HCT116 (cell line): ENCODE results near the gene INCA1. TPM values are rescaled to one million over a fixed set of nuclear protein-coding genes. Genes with fewer than 3 reads are reported as not detected.

Experiments
- ATAC-seq: fragments of 200-7000 bp; cut with Tn5 transposase; 2 replicates; pipeline ENCODE4 v1.9.1; 2020; ENCODE audit warnings: mild to moderate bottlenecking, moderate library complexity
- BruUV-seq: library from RNA; stranded (reverse); fragments of 400-500 nt; replicated peaks from 2 replicates; lab custom pipeline; 2021; lab: Mats Ljungman, UMichigan
- CTCF ChIA-PET: fragments of 300-600 bp; sonication (Branson Sonifier 250); formaldehyde crosslinking; loops from one replicate; lab custom pipeline; 2021; ENCODE audit warnings: antibody characterized with exemption; lab: Charles Lee
- POLR2A ChIA-PET: fragments of 300-600, 350-600 bp; sonication (Branson Sonifier 250); formaldehyde crosslinking; loops from one replicate; lab custom pipeline; 2021; ENCODE audit warnings: antibody characterized with exemption; lab: Charles Lee
- RAD21 ChIA-PET, 2 experiments: fragments of 300-600 bp; sonication (Branson Sonifier 250); formaldehyde crosslinking; loops; one replicate each; lab custom pipeline; 2023; ENCODE audit warnings: low total read pairs in 2 of 2; ENCODE audit not compliant: uncharacterized antibody in 2 of 2, unreplicated experiment in 2 of 2, low non-redundant PET in 1 of 2; lab: Charles Lee
- DNase-seq: peaks from one replicate; pipeline ENCODE4 v3.0.0-alpha.2; 2010; ENCODE audit warnings: low read depth, low spot score
- H2AFZ ChIP-seq: fragments of 200-600 bp; shearing (Covaris generic), sonication (generic); 2 replicates; pipeline ENCODE4 v1.6.1; 2017; ENCODE audit warnings: low read depth, mixed run types, mixed read lengths, antibody characterized with exemption, low read length; ENCODE audit not compliant: poor library complexity, severe bottlenecking
- H3K27ac ChIP-seq: 2 replicates; pipeline ENCODE4 v1.5.1; 2012; ENCODE audit warnings: low read depth, low read length
- H3K27me3 ChIP-seq: fragments of 200-600 bp; sonication (generic); 2 replicates; pipeline ENCODE4 v1.6.1; 2016; ENCODE audit warnings: mixed run types, low read length, mixed read lengths; ENCODE audit not compliant: insufficient read depth
- H3K36me3 ChIP-seq, 2 experiments: fragments of 200-500 bp in 1 of 2; fragments of 200-600 bp in 1 of 2; sonication (Bioruptor generic) in 1 of 2; sonication (generic) in 1 of 2; 2 replicates each; pipeline versions ENCODE4 v1.5.1 to v1.6.1; 2014 to 2016; ENCODE audit warnings: low read length in 2 of 2, inconsistent platforms in 1 of 2, mixed read lengths in 1 of 2, mixed run types in 1 of 2; ENCODE audit not compliant: insufficient read depth in 2 of 2, control insufficient read depth in 1 of 2
- H3K4me1 ChIP-seq, 2 experiments: fragments of 200-600 bp in 1 of 2; sonication (generic) in 1 of 2; 2 replicates each; pipeline versions ENCODE4 v1.5.1 to v1.6.1; 2012 to 2017; ENCODE audit warnings: low read length in 2 of 2, inconsistent platforms in 1 of 2, mild to moderate bottlenecking in 1 of 2, mixed read lengths in 1 of 2, mixed run types in 1 of 2, moderate library complexity in 1 of 2; ENCODE audit not compliant: insufficient read depth in 2 of 2, control insufficient read depth in 1 of 2
- H3K4me2 ChIP-seq: fragments of 200-600 bp; sonication (generic); 2 replicates; pipeline ENCODE4 v1.6.1; 2017; ENCODE audit warnings: mixed run types, low read length, mixed read lengths
- H3K4me3 ChIP-seq, 2 experiments: fragments of 200-600 bp in 1 of 2; sonication (generic) in 1 of 2; replicated peaks in 1 of 2; 2 replicates each; pipeline ENCODE4 v1.5.1; 2011 to 2016; ENCODE audit warnings: low read length in 2 of 2, control low read depth in 1 of 2, low read depth in 1 of 2, mild to moderate bottlenecking in 1 of 2, mixed read lengths in 1 of 2, mixed run types in 1 of 2
- H3K79me2 ChIP-seq: fragments of 200-600 bp; sonication (generic); 2 replicates; pipeline ENCODE4 v1.6.1; 2017; ENCODE audit warnings: mild to moderate bottlenecking, mixed run types, low read length, moderate library complexity, mixed read lengths; ENCODE audit not compliant: insufficient read depth
- H3K9ac ChIP-seq: fragments of 200-600 bp; sonication (generic); 2 replicates; pipeline ENCODE4 v1.6.1; 2016; ENCODE audit warnings: low read length, mixed read lengths
- H3K9me2 ChIP-seq: fragments of 200-600 bp; sonication (generic), shearing (Covaris generic); 2 replicates; pipeline ENCODE4 v1.6.1; 2017; ENCODE audit warnings: mixed run types, mild to moderate bottlenecking, moderate library complexity; ENCODE audit not compliant: insufficient read depth
- H3K9me3 ChIP-seq, 2 experiments: fragments of 200-500 bp in 1 of 2; fragments of 200-600 bp in 1 of 2; sonication (Bioruptor generic) in 1 of 2; sonication (generic) in 1 of 2; 2 replicates each; pipeline ENCODE4 v1.6.1; 2014 to 2017; ENCODE audit warnings: low read length in 2 of 2, mixed read lengths in 2 of 2, inconsistent platforms in 1 of 2, low read depth in 1 of 2, mild to moderate bottlenecking in 1 of 2, mixed run types in 1 of 2, moderate library complexity in 1 of 2; ENCODE audit not compliant: control insufficient read depth in 1 of 2, insufficient read depth in 1 of 2
- H4K20me1 ChIP-seq: fragments of 200-600 bp; sonication (generic), shearing (Covaris generic); 2 replicates; pipeline ENCODE4 v1.6.1; 2017; ENCODE audit warnings: mixed run types, mild to moderate bottlenecking, moderate library complexity; ENCODE audit not compliant: insufficient read depth
- CBX3 ChIP-seq: IDR thresholded peaks from 2 replicates; pipeline ENCODE4 v1.6.1; 2012; ENCODE audit warnings: low read depth
- ELF1 ChIP-seq: IDR thresholded peaks from 2 replicates; pipeline ENCODE4 v1.6.1; 2012; ENCODE audit warnings: low read depth, borderline replicate concordance
- EZH2phosphoT487 ChIP-seq: fragments of 200-600 bp; IDR thresholded peaks from 2 replicates; pipeline ENCODE4 v1.6.1; 2018; ENCODE audit warnings: antibody characterized with exemption, borderline replicate concordance
- FOSL1 ChIP-seq: IDR thresholded peaks from 2 replicates; pipeline ENCODE4 v1.6.1; 2012; ENCODE audit warnings: low read depth
- JUND ChIP-seq: IDR thresholded peaks from 2 replicates; pipeline ENCODE4 v1.6.1; 2012
- POLR2A ChIP-seq: IDR thresholded peaks from 2 replicates; pipeline ENCODE4 v1.7.0; 2011; ENCODE audit warnings: borderline replicate concordance; ENCODE audit not compliant: insufficient read depth, insufficient read length; ENCODE audit errors: extremely low read depth
- POLR2AphosphoS5 ChIP-seq: IDR thresholded peaks from 2 replicates; pipeline ENCODE4 v1.6.1; 2011; ENCODE audit warnings: mild to moderate bottlenecking, low read depth, low read length, moderate library complexity
- RAD21 ChIP-seq: IDR thresholded peaks from 2 replicates; pipeline ENCODE4 v1.6.1; 2012; ENCODE audit warnings: low read depth, mild to moderate bottlenecking
- SIN3A ChIP-seq: IDR thresholded peaks from 2 replicates; pipeline ENCODE4 v1.6.1; 2012; ENCODE audit warnings: low read depth
- SP1 ChIP-seq: IDR thresholded peaks from 2 replicates; pipeline ENCODE4 v1.6.1; 2012; ENCODE audit warnings: low read depth
- SRF ChIP-seq: IDR thresholded peaks from 2 replicates; pipeline ENCODE4 v1.6.1; 2012; ENCODE audit warnings: low read depth
- TCF7L2 ChIP-seq: IDR thresholded peaks from 2 replicates; pipeline ENCODE4 v1.7.0; 2011; ENCODE audit warnings: borderline replicate concordance, inconsistent platforms; ENCODE audit not compliant: insufficient read depth, insufficient read length; ENCODE audit errors: extremely low read depth
- YY1 ChIP-seq: IDR thresholded peaks from 2 replicates; pipeline ENCODE4 v1.6.1; 2011; ENCODE audit warnings: low read length, low read depth, moderate library complexity, mild to moderate bottlenecking; ENCODE audit not compliant: insufficient replicate concordance; ENCODE audit errors: extremely low read depth
- ZFX ChIP-seq: fragments of 450-650 bp; IDR thresholded peaks from 2 replicates; pipeline ENCODE4 v1.6.1; 2017
- ZNF274 ChIP-seq: fragments of 200-500 bp; sonication (Bioruptor generic); IDR thresholded peaks from 2 replicates; pipeline ENCODE4 v1.6.1; 2014; ENCODE audit warnings: mild to moderate bottlenecking, low read depth, low read length, inconsistent platforms
- intact Hi-C: fragments of 100-400 bp; cut with micrococcal nuclease; formaldehyde crosslinking; loops from 2 replicates; pipeline ENCODE4 v1.10.0; 2022
- total RNA-seq: library from RNA; stranded (reverse); gene quantifications from one replicate; pipeline ENCODE4 v1.2.1, GENCODE V29; 2021; ENCODE audit not compliant: unreplicated experiment
- TF ChIP-seq, protein P1 (sequence below), 3 experiments: fragments of 200-600 bp in 1 of 3; sonication (generic) in 1 of 3; IDR thresholded peaks in 2 of 3; conservative IDR thresholded peaks in 1 of 3; 2 replicates each; pipeline ENCODE4 v1.5.1; 2012 to 2017; ENCODE audit warnings: low read depth in 2 of 3, low read length in 2 of 3, antibody characterized with exemption in 1 of 3, borderline replicate concordance in 1 of 3, control low read depth in 1 of 3, mild to moderate bottlenecking in 1 of 3, mixed read lengths in 1 of 3, mixed run types in 1 of 3, moderate library complexity in 1 of 3; ENCODE audit not compliant: insufficient read depth in 1 of 3
- TF ChIP-seq, protein P2 (sequence below): IDR thresholded peaks from 2 replicates; pipeline ENCODE4 v1.6.1; 2012
- TF ChIP-seq, protein P3 (sequence below): IDR thresholded peaks from 2 replicates; pipeline ENCODE4 v1.6.1; 2012; ENCODE audit warnings: low read depth
- TF ChIP-seq, protein P4 (sequence below): IDR thresholded peaks from 2 replicates; pipeline ENCODE4 v1.6.1; 2011; ENCODE audit warnings: mild to moderate bottlenecking, low read length, moderate library complexity; ENCODE audit not compliant: insufficient replicate concordance; ENCODE audit errors: extremely low read depth
- TF ChIP-seq, protein P5 (sequence below): IDR thresholded peaks from 2 replicates; pipeline ENCODE4 v1.6.1; 2012

Gene INCA1
- total RNA-seq, 1 experiment from 2014 or later, result 0.74 TPM

- ChIA-PET CTCF (no interaction called here), POLR2A (interaction anchor here (0.8 to 5.0 kb wide), 5 partner anchors 15 to 29 kb away, joined by 3 to 45 read pairs (median 7); partner anchors contain the start of genes CAMTA2, ENO3, PFN1 and RNF167), RAD21 (interaction anchor here in 1 of 2 experiments (0.5 kb wide), 1 partner anchor 14 kb away, joined by 6 read pairs; no protein-coding TSS in a partner anchor)
- Histone ChIP-seq H3K9me2 (no peaks in the 10 kb centered on the region), H3K9me3 (no peaks in the 10 kb centered on the region), H3K27me3 (no peaks in the 10 kb centered on the region), H4K20me1 (no peaks in the 10 kb centered on the region), H3K4me2 (peak overlapping the region; percentile 84), H3K27ac (peak overlapping the region; percentile 90), H3K36me3 (peaks cover 4 to 18% of the 10 kb centered on the region in 2 experiments; a peak in 3 of 4 replicates), H3K79me2 (peaks cover 13% of the 10 kb centered on the region; the same call in 1 of the 2 replicates), H3K4me3 (peak overlapping the region; percentile 1 to 70; a peak in 3 of 4 replicates), H3K4me1 (peaks cover 19 to 33% of the 10 kb centered on the region in 2 experiments), H3K9ac (peak overlapping the region; percentile 80), H2AFZ (no peak overlapping the region)
- DNase-seq (no peak), ATAC-seq (no peak)
- no TSS peak for BruUV-seq
- intact Hi-C loops, result no loop called here
- no peak for TF ChIP-seq ELF1
- TF ChIP-seq FOSL1, result peak; percentile 78
- TF ChIP-seq ZNF274, result no peak
- no peak for TF ChIP-seq EZH2phosphoT487
- peak; percentile 70 for TF ChIP-seq POLR2AphosphoS5
- TF ChIP-seq, protein P1, sequence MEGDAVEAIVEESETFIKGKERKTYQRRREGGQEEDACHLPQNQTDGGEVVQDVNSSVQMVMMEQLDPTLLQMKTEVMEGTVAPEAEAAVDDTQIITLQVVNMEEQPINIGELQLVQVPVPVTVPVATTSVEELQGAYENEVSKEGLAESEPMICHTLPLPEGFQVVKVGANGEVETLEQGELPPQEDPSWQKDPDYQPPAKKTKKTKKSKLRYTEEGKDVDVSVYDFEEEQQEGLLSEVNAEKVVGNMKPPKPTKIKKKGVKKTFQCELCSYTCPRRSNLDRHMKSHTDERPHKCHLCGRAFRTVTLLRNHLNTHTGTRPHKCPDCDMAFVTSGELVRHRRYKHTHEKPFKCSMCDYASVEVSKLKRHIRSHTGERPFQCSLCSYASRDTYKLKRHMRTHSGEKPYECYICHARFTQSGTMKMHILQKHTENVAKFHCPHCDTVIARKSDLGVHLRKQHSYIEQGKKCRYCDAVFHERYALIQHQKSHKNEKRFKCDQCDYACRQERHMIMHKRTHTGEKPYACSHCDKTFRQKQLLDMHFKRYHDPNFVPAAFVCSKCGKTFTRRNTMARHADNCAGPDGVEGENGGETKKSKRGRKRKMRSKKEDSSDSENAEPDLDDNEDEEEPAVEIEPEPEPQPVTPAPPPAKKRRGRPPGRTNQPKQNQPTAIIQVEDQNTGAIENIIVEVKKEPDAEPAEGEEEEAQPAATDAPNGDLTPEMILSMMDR (IDR thresholded peaks at IDR 0.05 in 2 of 3, conservative IDR thresholded peaks at IDR 0.05 in 1 of 3; ENCODE audit: borderline replicate concordance in 1 of 3, insufficient read depth in 1 of 3, low read depth in 2 of 3, low read length in 2 of 3), result no peak
- no peak for TF ChIP-seq POLR2A
- TF ChIP-seq SP1, result peak; percentile 78
- no peak for TF ChIP-seq SRF
- TF ChIP-seq CBX3, result no peak
- TF ChIP-seq SIN3A, result no peak
- TF ChIP-seq, protein P2, sequence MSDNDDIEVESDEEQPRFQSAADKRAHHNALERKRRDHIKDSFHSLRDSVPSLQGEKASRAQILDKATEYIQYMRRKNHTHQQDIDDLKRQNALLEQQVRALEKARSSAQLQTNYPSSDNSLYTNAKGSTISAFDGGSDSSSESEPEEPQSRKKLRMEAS, result no peak; the same call in none of the 2 replicates
- TF ChIP-seq TCF7L2, result no peak
- TF ChIP-seq, protein P3, sequence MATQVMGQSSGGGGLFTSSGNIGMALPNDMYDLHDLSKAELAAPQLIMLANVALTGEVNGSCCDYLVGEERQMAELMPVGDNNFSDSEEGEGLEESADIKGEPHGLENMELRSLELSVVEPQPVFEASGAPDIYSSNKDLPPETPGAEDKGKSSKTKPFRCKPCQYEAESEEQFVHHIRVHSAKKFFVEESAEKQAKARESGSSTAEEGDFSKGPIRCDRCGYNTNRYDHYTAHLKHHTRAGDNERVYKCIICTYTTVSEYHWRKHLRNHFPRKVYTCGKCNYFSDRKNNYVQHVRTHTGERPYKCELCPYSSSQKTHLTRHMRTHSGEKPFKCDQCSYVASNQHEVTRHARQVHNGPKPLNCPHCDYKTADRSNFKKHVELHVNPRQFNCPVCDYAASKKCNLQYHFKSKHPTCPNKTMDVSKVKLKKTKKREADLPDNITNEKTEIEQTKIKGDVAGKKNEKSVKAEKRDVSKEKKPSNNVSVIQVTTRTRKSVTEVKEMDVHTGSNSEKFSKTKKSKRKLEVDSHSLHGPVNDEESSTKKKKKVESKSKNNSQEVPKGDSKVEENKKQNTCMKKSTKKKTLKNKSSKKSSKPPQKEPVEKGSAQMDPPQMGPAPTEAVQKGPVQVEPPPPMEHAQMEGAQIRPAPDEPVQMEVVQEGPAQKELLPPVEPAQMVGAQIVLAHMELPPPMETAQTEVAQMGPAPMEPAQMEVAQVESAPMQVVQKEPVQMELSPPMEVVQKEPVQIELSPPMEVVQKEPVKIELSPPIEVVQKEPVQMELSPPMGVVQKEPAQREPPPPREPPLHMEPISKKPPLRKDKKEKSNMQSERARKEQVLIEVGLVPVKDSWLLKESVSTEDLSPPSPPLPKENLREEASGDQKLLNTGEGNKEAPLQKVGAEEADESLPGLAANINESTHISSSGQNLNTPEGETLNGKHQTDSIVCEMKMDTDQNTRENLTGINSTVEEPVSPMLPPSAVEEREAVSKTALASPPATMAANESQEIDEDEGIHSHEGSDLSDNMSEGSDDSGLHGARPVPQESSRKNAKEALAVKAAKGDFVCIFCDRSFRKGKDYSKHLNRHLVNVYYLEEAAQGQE, result no peak
- no peak for TF ChIP-seq ZFX
- peak; percentile 76 for TF ChIP-seq JUND
- TF ChIP-seq, protein P4, sequence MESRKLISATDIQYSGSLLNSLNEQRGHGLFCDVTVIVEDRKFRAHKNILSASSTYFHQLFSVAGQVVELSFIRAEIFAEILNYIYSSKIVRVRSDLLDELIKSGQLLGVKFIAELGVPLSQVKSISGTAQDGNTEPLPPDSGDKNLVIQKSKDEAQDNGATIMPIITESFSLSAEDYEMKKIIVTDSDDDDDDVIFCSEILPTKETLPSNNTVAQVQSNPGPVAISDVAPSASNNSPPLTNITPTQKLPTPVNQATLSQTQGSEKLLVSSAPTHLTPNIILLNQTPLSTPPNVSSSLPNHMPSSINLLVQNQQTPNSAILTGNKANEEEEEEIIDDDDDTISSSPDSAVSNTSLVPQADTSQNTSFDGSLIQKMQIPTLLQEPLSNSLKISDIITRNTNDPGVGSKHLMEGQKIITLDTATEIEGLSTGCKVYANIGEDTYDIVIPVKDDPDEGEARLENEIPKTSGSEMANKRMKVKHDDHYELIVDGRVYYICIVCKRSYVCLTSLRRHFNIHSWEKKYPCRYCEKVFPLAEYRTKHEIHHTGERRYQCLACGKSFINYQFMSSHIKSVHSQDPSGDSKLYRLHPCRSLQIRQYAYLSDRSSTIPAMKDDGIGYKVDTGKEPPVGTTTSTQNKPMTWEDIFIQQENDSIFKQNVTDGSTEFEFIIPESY, result no peak
- no peak for TF ChIP-seq RAD21
- TF ChIP-seq YY1, result no peak
- TF ChIP-seq, protein P5, sequence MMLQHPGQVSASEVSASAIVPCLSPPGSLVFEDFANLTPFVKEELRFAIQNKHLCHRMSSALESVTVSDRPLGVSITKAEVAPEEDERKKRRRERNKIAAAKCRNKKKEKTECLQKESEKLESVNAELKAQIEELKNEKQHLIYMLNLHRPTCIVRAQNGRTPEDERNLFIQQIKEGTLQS, result no peak
These were observed 28.2 kb downstream of the INCA1 start for GRCh38 chr17:4969047-4969550.
